K562 (cell line): ENCODE measurements around the gene BCAR1. TPM values are rescaled to one million over a fixed set of nuclear protein-coding genes. Genes with fewer than 3 reads are reported as not detected.
A peak's percentile ranks its signal among the peaks of the same experiment; 100 is the strongest.

ENCODE experiments used
- ATAC-seq: fragments of 200-7000 bp; cut with Tn5 transposase; 3 replicates; pipeline ENCODE4 v1.9.1; 2020; ENCODE audit warnings: moderate library complexity
- BruUV-seq: library from RNA; stranded (reverse); fragments of 400-500 nt; replicated peaks from 2 replicates; lab custom pipeline; 2021; lab: Mats Ljungman, UMichigan
- CTCF ChIA-PET: fragments of 300-600 bp; formaldehyde crosslinking; extraction: SDS; loops from one replicate; lab custom pipeline; 2021; ENCODE audit warnings: low intra/inter-chr PET ratio; lab: Yijun Ruan, JAX
- POLR2A ChIA-PET: fragments of 300-600, 350-650 bp; sonication (Branson Sonifier 250); formaldehyde crosslinking; extraction: SDS; loops from one replicate; lab custom pipeline; 2021; ENCODE audit warnings: antibody characterized with exemption, inconsistent platforms; lab: Yijun Ruan, JAX
- DNase-seq, 4 experiments: peaks; one replicate each; pipeline versions ENCODE4 v3.0.0 to v3.0.0-alpha.2; 2011 to 2018; ENCODE audit warnings: low spot score in 3 of 4, mixed read lengths in 3 of 4; ENCODE audit errors: extremely low read depth in 1 of 4
- FAIRE-seq: peaks from 2 replicates; lab custom pipeline; 2011; peaks lifted over from hg19 to GRCh38; lab: Jason Lieb, UNC
- H2AFZ ChIP-seq: 2 replicates; pipeline ENCODE4 v1.6.0; 2011; ENCODE audit warnings: low read depth, low read length, control low read depth, inconsistent platforms
- H3K27ac ChIP-seq: fragments of 200-600 bp; 3 replicates; pipeline ENCODE4 v1.8.0; 2011; ENCODE audit warnings: low read depth, mild to moderate bottlenecking, control low read depth, inconsistent platforms, low read length, moderate library complexity, mixed read lengths; ENCODE audit errors: extremely low read depth
- H3K27me3 ChIP-seq, 2 experiments: fragments of 300-600 bp in 1 of 2; 2 replicates in 1 of 2; 3 replicates in 1 of 2; pipeline versions ENCODE4 v1.6.0 to v1.8.0; 2011; ENCODE audit warnings: inconsistent platforms in 2 of 2, low read length in 2 of 2, mild to moderate bottlenecking in 1 of 2, mixed read lengths in 1 of 2, moderate library complexity in 1 of 2; ENCODE audit not compliant: control insufficient read depth in 2 of 2, insufficient read depth in 2 of 2
- H3K36me3 ChIP-seq: fragments of 300-600 bp; 3 replicates; pipeline ENCODE4 v1.8.0; 2011; ENCODE audit warnings: mild to moderate bottlenecking, low read length, inconsistent platforms; ENCODE audit not compliant: control insufficient read depth, insufficient read depth
- H3K4me1 ChIP-seq, 2 experiments: fragments of 200-600 bp in 1 of 2; replicated peaks in 1 of 2; 2 replicates in 1 of 2; 3 replicates in 1 of 2; pipeline versions ENCODE4 v1.5.1 to v1.8.0; 2011; ENCODE audit warnings: inconsistent platforms in 2 of 2, low read length in 2 of 2, mild to moderate bottlenecking in 1 of 2, mixed read lengths in 1 of 2, moderate library complexity in 1 of 2; ENCODE audit not compliant: control insufficient read depth in 2 of 2, insufficient read depth in 2 of 2
- H3K4me2 ChIP-seq: 2 replicates; pipeline ENCODE4 v1.6.1; 2011; ENCODE audit warnings: low read length, control low read depth, inconsistent platforms, mixed read lengths; ENCODE audit not compliant: insufficient read depth
- H3K4me3 ChIP-seq: fragments of 200-600 bp; sonication (generic), shearing (Covaris generic); 2 replicates; pipeline ENCODE4 v1.5.1; 2016; ENCODE audit warnings: control low read depth, inconsistent platforms
- H3K79me2 ChIP-seq: fragments of 200-600 bp; 3 replicates; pipeline ENCODE4 v1.8.0; 2011; ENCODE audit warnings: low read length, inconsistent platforms; ENCODE audit not compliant: control insufficient read depth, insufficient read depth
- H3K9ac ChIP-seq, 2 experiments: 2 replicates each; pipeline versions ENCODE4 v1.6.0 to v1.6.1; 2011; ENCODE audit warnings: low read depth in 2 of 2, low read length in 2 of 2, control low read depth in 1 of 2, inconsistent platforms in 1 of 2, mild to moderate bottlenecking in 1 of 2, mixed read lengths in 1 of 2; ENCODE audit not compliant: insufficient read depth in 1 of 2
- H3K9me1 ChIP-seq: one replicate; pipeline ENCODE4 v1.6.0; 2011; ENCODE audit warnings: inconsistent platforms, mild to moderate bottlenecking, low read length, moderate library complexity; ENCODE audit not compliant: control insufficient read depth, insufficient read depth
- H3K9me3 ChIP-seq: replicated peaks from 2 replicates; pipeline ENCODE4 v1.5.1; 2011; ENCODE audit warnings: low read depth, low read length, inconsistent platforms; ENCODE audit not compliant: control insufficient read depth, insufficient read depth
- H4K20me1 ChIP-seq: replicated peaks from 2 replicates; pipeline ENCODE4 v1.6.1; 2011; ENCODE audit warnings: low read length, inconsistent platforms, mixed read lengths; ENCODE audit not compliant: control insufficient read depth, insufficient read depth
- CTBP1 ChIP-seq: fragments of 450-650 bp; IDR thresholded peaks from 2 replicates; pipeline ENCODE4 v1.6.1; 2016; ENCODE audit warnings: borderline replicate concordance
- ELF1 ChIP-seq: fragments of 200-800 bp; sonication (Bioruptor generic); IDR thresholded peaks from 2 replicates; pipeline ENCODE4 v1.6.1; 2016; ENCODE audit warnings: missing genetic modification characterization, missing compliant biosample characterization
- LARP7 ChIP-seq: fragments of 450-650 bp; IDR thresholded peaks from 2 replicates; pipeline ENCODE4 v1.6.1; 2016
- NFE2L1 ChIP-seq: fragments of 450-650 bp; IDR thresholded peaks from 2 replicates; pipeline ENCODE4 v1.6.1; 2016; ENCODE audit warnings: missing genetic modification characterization, low read depth, mild to moderate bottlenecking, missing compliant biosample characterization, moderate library complexity, borderline replicate concordance
- NR0B1 ChIP-seq: fragments of 450-650 bp; IDR thresholded peaks from one replicate; pipeline ENCODE4 v1.6.1; 2018; ENCODE audit warnings: mild to moderate bottlenecking, moderate library complexity; ENCODE audit not compliant: partially characterized antibody
- TGIF2 ChIP-seq: sonication (generic); formaldehyde crosslinking; IDR thresholded peaks from 2 replicates; pipeline ENCODE4 v1.8.1; 2022; ENCODE audit warnings: mild to moderate bottlenecking, missing genetic modification reagents, moderate library complexity
- ZBTB1 ChIP-seq: sonication (generic); formaldehyde crosslinking; IDR thresholded peaks from 2 replicates; pipeline ENCODE4 v1.8.1; 2023; ENCODE audit warnings: missing genetic modification reagents, low read depth, mild to moderate bottlenecking, borderline replicate concordance
- ZNF143 ChIP-seq: sonication (generic); formaldehyde crosslinking; IDR thresholded peaks from 2 replicates; pipeline ENCODE4 v1.9.0; 2022; ENCODE audit warnings: mild to moderate bottlenecking, missing genetic modification reagents
- ZNF76 ChIP-seq: fragments of 250-450 bp; sonication (Bioruptor Pico); IDR thresholded peaks from 2 replicates; pipeline ENCODE4 v1.4.0; 2020; ENCODE audit warnings: mild to moderate bottlenecking, moderate library complexity, borderline replicate concordance
- ZNF780A ChIP-seq: fragments of 250-450 bp; sonication (Bioruptor Pico); IDR thresholded peaks from 2 replicates; pipeline ENCODE4 v1.5.0; 2021; ENCODE audit warnings: mild to moderate bottlenecking
- WGBS: fragments of 100-300 bp; shearing (Covaris generic); methylation state at CpG from one replicate; pipeline ENCODE4 v1.1.6; 2016; ENCODE audit warnings: low coverage, mixed read lengths; ENCODE audit not compliant: insufficient coverage; ENCODE audit errors: missing lambda C conversion rate; 5-methylcytosine and 5-hydroxymethylcytosine counted together
- in situ Hi-C: fragments of 300-500 bp; cut with MboI; formaldehyde crosslinking; loops from 4 replicates; pipeline ENCODE4 v1.15.0; 2018; ENCODE audit warnings: inconsistent platforms, mixed read lengths
- intact Hi-C: fragments of 100-400 bp; cut with micrococcal nuclease; formaldehyde crosslinking; loops from 2 replicates; pipeline ENCODE4 v1.14.2; 2022
- polyA plus RNA-seq, 8 experiments: library from polyadenylated mRNA; depleted of rRNA in 4 of 8; stranded (reverse) in 5 of 8; unstranded in 3 of 8; fragments of >200 nt; fragmentation: Nextera tagmentation in 2 of 8; fragmentation: Illumina TruSeq in 1 of 8; extraction: Ambion mirVana in 2 of 8; extraction: Trizol in 1 of 8; gene quantifications; 2 replicates each; pipeline versions ENCODE4 v1.2.1 to v1.2.3, GENCODE V29; 2011 to 2014; ENCODE audit warnings: inconsistent platforms in 1 of 8, missing spikeins in 1 of 8
- total RNA-seq, 7 experiments: library from RNA; depleted of rRNA in 6 of 7; stranded (reverse); fragments of >200 nt in 6 of 7; fragmentation: Illumina TruSeq in 2 of 7; extraction: Trizol in 2 of 7; gene quantifications; 2 replicates each; pipeline versions ENCODE4 v1.2.1 to v1.2.3, GENCODE V29; 2011 to 2021; ENCODE audit warnings: low replicate concordance in 1 of 7
- TF ChIP-seq, protein P1 (sequence below), 2 experiments: fragments of 450-650 bp; formaldehyde crosslinking in 1 of 2; IDR thresholded peaks; 2 replicates each; pipeline versions ENCODE4 v1.4.0 to v1.6.1; 2014 to 2020; ENCODE audit warnings: mild to moderate bottlenecking in 2 of 2, borderline replicate concordance in 1 of 2, low read depth in 1 of 2
- TF ChIP-seq, protein P2 (sequence below), 2 experiments: fragments of 450-650 bp in 1 of 2; sonication (generic) in 1 of 2; formaldehyde crosslinking; conservative IDR thresholded peaks; 2 replicates each; pipeline versions ENCODE4 v1.4.0 to v1.8.1; 2020 to 2022; ENCODE audit warnings: mild to moderate bottlenecking in 1 of 2, missing genetic modification reagents in 1 of 2

Gene BCAR1
- total and polyA plus RNA-seq, 9 of the 15 experiments (the other 6 are each of a cell fraction or from before 2014, with no cell fraction given): 0.10 to 26.3 (median 3.6) TPM

- CTCF ChIA-PET: no interaction called here
- peaks cover 15 to 21% of the 10 kb centered on the region in 2 experiments for H3K4me1 ChIP-seq
- intact Hi-C loops: no loop called here
- TF ChIP-seq NR0B1 (no peak), TGIF2 (CRISPR knock-in tag) (no peak), NFE2L1 (tag) (no peak), ZNF76 (no peak), ELF1 (tag) (no peak), ZNF143 (no peak), ZBTB1 (CRISPR knock-in tag) (peak; percentile 72; the same call in 1 of the 2 replicates), LARP7 (no peak), CTBP1 (no peak), ZNF780A (no peak)
- TF ChIP-seq, protein P1, sequence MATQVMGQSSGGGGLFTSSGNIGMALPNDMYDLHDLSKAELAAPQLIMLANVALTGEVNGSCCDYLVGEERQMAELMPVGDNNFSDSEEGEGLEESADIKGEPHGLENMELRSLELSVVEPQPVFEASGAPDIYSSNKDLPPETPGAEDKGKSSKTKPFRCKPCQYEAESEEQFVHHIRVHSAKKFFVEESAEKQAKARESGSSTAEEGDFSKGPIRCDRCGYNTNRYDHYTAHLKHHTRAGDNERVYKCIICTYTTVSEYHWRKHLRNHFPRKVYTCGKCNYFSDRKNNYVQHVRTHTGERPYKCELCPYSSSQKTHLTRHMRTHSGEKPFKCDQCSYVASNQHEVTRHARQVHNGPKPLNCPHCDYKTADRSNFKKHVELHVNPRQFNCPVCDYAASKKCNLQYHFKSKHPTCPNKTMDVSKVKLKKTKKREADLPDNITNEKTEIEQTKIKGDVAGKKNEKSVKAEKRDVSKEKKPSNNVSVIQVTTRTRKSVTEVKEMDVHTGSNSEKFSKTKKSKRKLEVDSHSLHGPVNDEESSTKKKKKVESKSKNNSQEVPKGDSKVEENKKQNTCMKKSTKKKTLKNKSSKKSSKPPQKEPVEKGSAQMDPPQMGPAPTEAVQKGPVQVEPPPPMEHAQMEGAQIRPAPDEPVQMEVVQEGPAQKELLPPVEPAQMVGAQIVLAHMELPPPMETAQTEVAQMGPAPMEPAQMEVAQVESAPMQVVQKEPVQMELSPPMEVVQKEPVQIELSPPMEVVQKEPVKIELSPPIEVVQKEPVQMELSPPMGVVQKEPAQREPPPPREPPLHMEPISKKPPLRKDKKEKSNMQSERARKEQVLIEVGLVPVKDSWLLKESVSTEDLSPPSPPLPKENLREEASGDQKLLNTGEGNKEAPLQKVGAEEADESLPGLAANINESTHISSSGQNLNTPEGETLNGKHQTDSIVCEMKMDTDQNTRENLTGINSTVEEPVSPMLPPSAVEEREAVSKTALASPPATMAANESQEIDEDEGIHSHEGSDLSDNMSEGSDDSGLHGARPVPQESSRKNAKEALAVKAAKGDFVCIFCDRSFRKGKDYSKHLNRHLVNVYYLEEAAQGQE (IDR thresholded peaks at IDR 0.05; ENCODE audit: borderline replicate concordance): no peak
- TF ChIP-seq, protein P1 (CRISPR knock-in tag; IDR thresholded peaks at IDR 0.05; ENCODE audit: low read depth): no peak
- TF ChIP-seq, protein P2, sequence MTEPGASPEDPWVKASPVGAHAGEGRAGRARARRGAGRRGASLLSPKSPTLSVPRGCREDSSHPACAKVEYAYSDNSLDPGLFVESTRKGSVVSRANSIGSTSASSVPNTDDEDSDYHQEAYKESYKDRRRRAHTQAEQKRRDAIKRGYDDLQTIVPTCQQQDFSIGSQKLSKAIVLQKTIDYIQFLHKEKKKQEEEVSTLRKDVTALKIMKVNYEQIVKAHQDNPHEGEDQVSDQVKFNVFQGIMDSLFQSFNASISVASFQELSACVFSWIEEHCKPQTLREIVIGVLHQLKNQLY (CRISPR knock-in tag; conservative IDR thresholded peaks at IDR 0.05): no peak
These were observed 37.2 kb upstream of the BCAR1 start for GRCh38 chr16:75288596-75289120.

More at GRCh38 chr16:75288596-75289120, 37.2 kb upstream of the BCAR1 start:
- Histone ChIP-seq H2AFZ (no peak overlapping the region), H3K27ac (no peak overlapping the region), H3K4me2 (no peak overlapping the region), H3K9me3 (no peaks in the 10 kb centered on the region), H3K9ac (peak overlapping the region in 1 of 2 experiments; percentile 61; a peak in 1 of 4 replicates), H3K9me1 (no peaks in the 10 kb centered on the region), H3K79me2 (no peaks in the 10 kb centered on the region), H3K36me3 (peaks cover 30% of the 10 kb centered on the region; the same call in 2 of the 3 replicates), H3K4me3 (no peak overlapping the region), H3K27me3 (no peaks in the 10 kb centered on the region), H4K20me1 (peaks cover 7% of the 10 kb centered on the region; the same call in 1 of the 2 replicates)
- POLR2A ChIA-PET: interaction anchor here (0.7 to 1.6 kb wide), 3 partner anchors 10 to 311 kb away, joined by 3 to 5 read pairs (median 3); no protein-coding TSS in a partner anchor
- in situ Hi-C loops: no loop called here
- WGBS: 76% methylated on average over 8 of the region's 10 CpGs
- no peak for FAIRE-seq
- DNase-seq: no peak
- ATAC-seq: no peak; the same call in 2 of the 3 replicates
- BruUV-seq: no TSS peak
